ENCODE data around the gene SYNE3.

GRCh38 chr14:95476747-95477146 lies 39.7 kb downstream of the SYNE3 start:
- TF ChIP-seq EZH2 (IDR thresholded peaks at IDR 0.05) (no peak), POLR2AphosphoS5 (IDR thresholded peaks at IDR 0.05; ENCODE audit: borderline replicate concordance, low read depth, low read length) (no peak)

Data from SK-N-MC (cell line).